Thyroid gland (tissue), 4 donors: ENCODE results near the gene IZUMO1.

Source experiments
- CTCF ChIP-seq, 6 experiments: fragments of 200-600 bp in 3 of 6; fragments of 450-650 bp in 3 of 6; sonication (generic) in 3 of 6; IDR thresholded peaks; one replicate each; pipeline ENCODE4 v1.5.1; 2016 to 2019; ENCODE audit warnings: antibody characterized with exemption in 6 of 6, mild to moderate bottlenecking in 2 of 6, inconsistent platforms in 1 of 6, moderate library complexity in 1 of 6
- POLR2A ChIP-seq, 2 donors: fragments of 450-650 bp; IDR thresholded peaks; one replicate each; pipeline ENCODE4 v1.6.1; 2017; ENCODE audit warnings: antibody characterized with exemption in 2 of 2, mild to moderate bottlenecking in 2 of 2, moderate library complexity in 1 of 2

- TF ChIP-seq CTCF (IDR thresholded peaks at IDR 0.05) (no peak), POLR2A (IDR thresholded peaks at IDR 0.05) (no peak)
These were observed 15.3 kb downstream of the IZUMO1 start for GRCh38 chr19:48731452-48731851.
